HCT116 (cell line): ENCODE measurements around the gene MOK. TPM values are rescaled to one million over a fixed set of nuclear protein-coding genes. Genes with fewer than 3 reads are reported as not detected.

Experiments used
- ATAC-seq: fragments of 200-7000 bp; cut with Tn5 transposase; 2 replicates; pipeline ENCODE4 v1.9.1; 2020; ENCODE audit warnings: mild to moderate bottlenecking, moderate library complexity
- BruUV-seq: library from RNA; stranded (reverse); fragments of 400-500 nt; replicated peaks from 2 replicates; lab custom pipeline; 2021; lab: Mats Ljungman, UMichigan
- CTCF ChIA-PET: fragments of 300-600 bp; sonication (Branson Sonifier 250); formaldehyde crosslinking; loops from one replicate; lab custom pipeline; 2021; ENCODE audit warnings: antibody characterized with exemption; lab: Charles Lee
- POLR2A ChIA-PET: fragments of 300-600, 350-600 bp; sonication (Branson Sonifier 250); formaldehyde crosslinking; loops from one replicate; lab custom pipeline; 2021; ENCODE audit warnings: antibody characterized with exemption; lab: Charles Lee
- RAD21 ChIA-PET, 2 experiments: fragments of 300-600 bp; sonication (Branson Sonifier 250); formaldehyde crosslinking; loops; one replicate each; lab custom pipeline; 2023; ENCODE audit warnings: low total read pairs in 2 of 2; ENCODE audit not compliant: uncharacterized antibody in 2 of 2, unreplicated experiment in 2 of 2, low non-redundant PET in 1 of 2; lab: Charles Lee
- DNase-seq: peaks from one replicate; pipeline ENCODE4 v3.0.0-alpha.2; 2010; ENCODE audit warnings: low read depth, low spot score
- H2AFZ ChIP-seq: fragments of 200-600 bp; shearing (Covaris generic), sonication (generic); 2 replicates; pipeline ENCODE4 v1.6.1; 2017; ENCODE audit warnings: low read depth, mixed run types, mixed read lengths, antibody characterized with exemption, low read length; ENCODE audit not compliant: poor library complexity, severe bottlenecking
- H3K27ac ChIP-seq: 2 replicates; pipeline ENCODE4 v1.5.1; 2012; ENCODE audit warnings: low read depth, low read length
- H3K27me3 ChIP-seq: fragments of 200-600 bp; sonication (generic); 2 replicates; pipeline ENCODE4 v1.6.1; 2016; ENCODE audit warnings: mixed run types, low read length, mixed read lengths; ENCODE audit not compliant: insufficient read depth
- H3K36me3 ChIP-seq, 2 experiments: fragments of 200-500 bp in 1 of 2; fragments of 200-600 bp in 1 of 2; sonication (Bioruptor generic) in 1 of 2; sonication (generic) in 1 of 2; 2 replicates each; pipeline versions ENCODE4 v1.5.1 to v1.6.1; 2014 to 2016; ENCODE audit warnings: low read length in 2 of 2, inconsistent platforms in 1 of 2, mixed read lengths in 1 of 2, mixed run types in 1 of 2; ENCODE audit not compliant: insufficient read depth in 2 of 2, control insufficient read depth in 1 of 2
- H3K4me1 ChIP-seq, 2 experiments: fragments of 200-600 bp in 1 of 2; sonication (generic) in 1 of 2; 2 replicates each; pipeline versions ENCODE4 v1.5.1 to v1.6.1; 2012 to 2017; ENCODE audit warnings: low read length in 2 of 2, inconsistent platforms in 1 of 2, mild to moderate bottlenecking in 1 of 2, mixed read lengths in 1 of 2, mixed run types in 1 of 2, moderate library complexity in 1 of 2; ENCODE audit not compliant: insufficient read depth in 2 of 2, control insufficient read depth in 1 of 2
- H3K4me2 ChIP-seq: fragments of 200-600 bp; sonication (generic); 2 replicates; pipeline ENCODE4 v1.6.1; 2017; ENCODE audit warnings: mixed run types, low read length, mixed read lengths
- H3K4me3 ChIP-seq, 2 experiments: fragments of 200-600 bp in 1 of 2; sonication (generic) in 1 of 2; replicated peaks in 1 of 2; 2 replicates each; pipeline ENCODE4 v1.5.1; 2011 to 2016; ENCODE audit warnings: low read length in 2 of 2, control low read depth in 1 of 2, low read depth in 1 of 2, mild to moderate bottlenecking in 1 of 2, mixed read lengths in 1 of 2, mixed run types in 1 of 2
- H3K79me2 ChIP-seq: fragments of 200-600 bp; sonication (generic); 2 replicates; pipeline ENCODE4 v1.6.1; 2017; ENCODE audit warnings: mild to moderate bottlenecking, mixed run types, low read length, moderate library complexity, mixed read lengths; ENCODE audit not compliant: insufficient read depth
- H3K9ac ChIP-seq: fragments of 200-600 bp; sonication (generic); 2 replicates; pipeline ENCODE4 v1.6.1; 2016; ENCODE audit warnings: low read length, mixed read lengths
- H3K9me2 ChIP-seq: fragments of 200-600 bp; sonication (generic), shearing (Covaris generic); 2 replicates; pipeline ENCODE4 v1.6.1; 2017; ENCODE audit warnings: mixed run types, mild to moderate bottlenecking, moderate library complexity; ENCODE audit not compliant: insufficient read depth
- H3K9me3 ChIP-seq, 2 experiments: fragments of 200-500 bp in 1 of 2; fragments of 200-600 bp in 1 of 2; sonication (Bioruptor generic) in 1 of 2; sonication (generic) in 1 of 2; 2 replicates each; pipeline ENCODE4 v1.6.1; 2014 to 2017; ENCODE audit warnings: low read length in 2 of 2, mixed read lengths in 2 of 2, inconsistent platforms in 1 of 2, low read depth in 1 of 2, mild to moderate bottlenecking in 1 of 2, mixed run types in 1 of 2, moderate library complexity in 1 of 2; ENCODE audit not compliant: control insufficient read depth in 1 of 2, insufficient read depth in 1 of 2
- H4K20me1 ChIP-seq: fragments of 200-600 bp; sonication (generic), shearing (Covaris generic); 2 replicates; pipeline ENCODE4 v1.6.1; 2017; ENCODE audit warnings: mixed run types, mild to moderate bottlenecking, moderate library complexity; ENCODE audit not compliant: insufficient read depth
- FOSL1 ChIP-seq: IDR thresholded peaks from 2 replicates; pipeline ENCODE4 v1.6.1; 2012; ENCODE audit warnings: low read depth
- RAD21 ChIP-seq: IDR thresholded peaks from 2 replicates; pipeline ENCODE4 v1.6.1; 2012; ENCODE audit warnings: low read depth, mild to moderate bottlenecking
- ZFX ChIP-seq: fragments of 450-650 bp; IDR thresholded peaks from 2 replicates; pipeline ENCODE4 v1.6.1; 2017
- intact Hi-C: fragments of 100-400 bp; cut with micrococcal nuclease; formaldehyde crosslinking; loops from 2 replicates; pipeline ENCODE4 v1.10.0; 2022
- total RNA-seq: library from RNA; stranded (reverse); gene quantifications from one replicate; pipeline ENCODE4 v1.2.1, GENCODE V29; 2021; ENCODE audit not compliant: unreplicated experiment
- TF ChIP-seq, protein P1 (sequence below): IDR thresholded peaks from 2 replicates; pipeline ENCODE4 v1.6.1; 2012; ENCODE audit warnings: low read depth
- TF ChIP-seq, protein P2 (sequence below), 3 experiments: fragments of 200-600 bp in 1 of 3; sonication (generic) in 1 of 3; IDR thresholded peaks in 2 of 3; conservative IDR thresholded peaks in 1 of 3; 2 replicates each; pipeline ENCODE4 v1.5.1; 2012 to 2017; ENCODE audit warnings: low read depth in 2 of 3, low read length in 2 of 3, antibody characterized with exemption in 1 of 3, borderline replicate concordance in 1 of 3, control low read depth in 1 of 3, mild to moderate bottlenecking in 1 of 3, mixed read lengths in 1 of 3, mixed run types in 1 of 3, moderate library complexity in 1 of 3; ENCODE audit not compliant: insufficient read depth in 1 of 3
- TF ChIP-seq, protein P3 (sequence below): IDR thresholded peaks from 2 replicates; pipeline ENCODE4 v1.6.1; 2012

Gene MOK
- total RNA-seq, 1 experiment from 2014 or later: 9.4 TPM

DNA sequence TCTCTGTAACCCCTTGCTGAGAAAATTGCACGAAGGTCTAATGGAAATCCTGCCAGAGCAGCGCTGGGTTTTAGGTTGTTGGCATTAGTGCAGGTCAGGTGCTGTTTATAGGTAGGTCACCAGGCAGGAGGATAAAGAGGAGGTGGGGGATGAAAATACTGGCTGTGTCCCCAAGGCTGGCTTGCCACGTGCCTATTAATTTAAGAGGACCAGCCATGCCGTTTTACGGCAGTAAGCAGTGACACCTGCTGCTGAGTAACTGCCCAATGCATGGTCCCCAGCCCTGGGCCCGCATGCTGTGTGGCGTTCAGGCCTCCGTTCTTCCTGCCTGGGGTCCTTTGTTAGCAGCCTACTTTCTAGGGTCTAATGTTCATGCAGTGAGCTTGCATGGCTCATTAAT, 98.0 kb downstream of the MOK start:
- TF ChIP-seq, protein P1, sequence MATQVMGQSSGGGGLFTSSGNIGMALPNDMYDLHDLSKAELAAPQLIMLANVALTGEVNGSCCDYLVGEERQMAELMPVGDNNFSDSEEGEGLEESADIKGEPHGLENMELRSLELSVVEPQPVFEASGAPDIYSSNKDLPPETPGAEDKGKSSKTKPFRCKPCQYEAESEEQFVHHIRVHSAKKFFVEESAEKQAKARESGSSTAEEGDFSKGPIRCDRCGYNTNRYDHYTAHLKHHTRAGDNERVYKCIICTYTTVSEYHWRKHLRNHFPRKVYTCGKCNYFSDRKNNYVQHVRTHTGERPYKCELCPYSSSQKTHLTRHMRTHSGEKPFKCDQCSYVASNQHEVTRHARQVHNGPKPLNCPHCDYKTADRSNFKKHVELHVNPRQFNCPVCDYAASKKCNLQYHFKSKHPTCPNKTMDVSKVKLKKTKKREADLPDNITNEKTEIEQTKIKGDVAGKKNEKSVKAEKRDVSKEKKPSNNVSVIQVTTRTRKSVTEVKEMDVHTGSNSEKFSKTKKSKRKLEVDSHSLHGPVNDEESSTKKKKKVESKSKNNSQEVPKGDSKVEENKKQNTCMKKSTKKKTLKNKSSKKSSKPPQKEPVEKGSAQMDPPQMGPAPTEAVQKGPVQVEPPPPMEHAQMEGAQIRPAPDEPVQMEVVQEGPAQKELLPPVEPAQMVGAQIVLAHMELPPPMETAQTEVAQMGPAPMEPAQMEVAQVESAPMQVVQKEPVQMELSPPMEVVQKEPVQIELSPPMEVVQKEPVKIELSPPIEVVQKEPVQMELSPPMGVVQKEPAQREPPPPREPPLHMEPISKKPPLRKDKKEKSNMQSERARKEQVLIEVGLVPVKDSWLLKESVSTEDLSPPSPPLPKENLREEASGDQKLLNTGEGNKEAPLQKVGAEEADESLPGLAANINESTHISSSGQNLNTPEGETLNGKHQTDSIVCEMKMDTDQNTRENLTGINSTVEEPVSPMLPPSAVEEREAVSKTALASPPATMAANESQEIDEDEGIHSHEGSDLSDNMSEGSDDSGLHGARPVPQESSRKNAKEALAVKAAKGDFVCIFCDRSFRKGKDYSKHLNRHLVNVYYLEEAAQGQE: no peak
- TF ChIP-seq, protein P2, sequence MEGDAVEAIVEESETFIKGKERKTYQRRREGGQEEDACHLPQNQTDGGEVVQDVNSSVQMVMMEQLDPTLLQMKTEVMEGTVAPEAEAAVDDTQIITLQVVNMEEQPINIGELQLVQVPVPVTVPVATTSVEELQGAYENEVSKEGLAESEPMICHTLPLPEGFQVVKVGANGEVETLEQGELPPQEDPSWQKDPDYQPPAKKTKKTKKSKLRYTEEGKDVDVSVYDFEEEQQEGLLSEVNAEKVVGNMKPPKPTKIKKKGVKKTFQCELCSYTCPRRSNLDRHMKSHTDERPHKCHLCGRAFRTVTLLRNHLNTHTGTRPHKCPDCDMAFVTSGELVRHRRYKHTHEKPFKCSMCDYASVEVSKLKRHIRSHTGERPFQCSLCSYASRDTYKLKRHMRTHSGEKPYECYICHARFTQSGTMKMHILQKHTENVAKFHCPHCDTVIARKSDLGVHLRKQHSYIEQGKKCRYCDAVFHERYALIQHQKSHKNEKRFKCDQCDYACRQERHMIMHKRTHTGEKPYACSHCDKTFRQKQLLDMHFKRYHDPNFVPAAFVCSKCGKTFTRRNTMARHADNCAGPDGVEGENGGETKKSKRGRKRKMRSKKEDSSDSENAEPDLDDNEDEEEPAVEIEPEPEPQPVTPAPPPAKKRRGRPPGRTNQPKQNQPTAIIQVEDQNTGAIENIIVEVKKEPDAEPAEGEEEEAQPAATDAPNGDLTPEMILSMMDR (IDR thresholded peaks at IDR 0.05 in 2 of 3, conservative IDR thresholded peaks at IDR 0.05 in 1 of 3; ENCODE audit: borderline replicate concordance in 1 of 3, insufficient read depth in 1 of 3, low read depth in 2 of 3, low read length in 2 of 3): no peak
- no peak for TF ChIP-seq FOSL1
- TF ChIP-seq, protein P3, sequence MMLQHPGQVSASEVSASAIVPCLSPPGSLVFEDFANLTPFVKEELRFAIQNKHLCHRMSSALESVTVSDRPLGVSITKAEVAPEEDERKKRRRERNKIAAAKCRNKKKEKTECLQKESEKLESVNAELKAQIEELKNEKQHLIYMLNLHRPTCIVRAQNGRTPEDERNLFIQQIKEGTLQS: no peak
- no peak for TF ChIP-seq RAD21
- no peak for TF ChIP-seq ZFX
- TF ChIP-seq, all 23 proteins: peak for 0
- H3K4me3 ChIP-seq: no peak overlapping the region
- no TSS peak for BruUV-seq
- no peak overlapping the region for H3K4me2 ChIP-seq
- no peaks in the 10 kb centered on the region for H3K27me3 ChIP-seq
- no peaks in the 10 kb centered on the region for H3K9me3 ChIP-seq
- no peak overlapping the region for H3K27ac ChIP-seq
- peaks cover 2 to 3% of the 10 kb centered on the region in 2 experiments; a peak in 2 of 4 replicates for H3K36me3 ChIP-seq
- H2AFZ ChIP-seq: no peak overlapping the region
- no peaks in the 10 kb centered on the region for H3K9me2 ChIP-seq
- no peak overlapping the region for H3K9ac ChIP-seq
- no peak for DNase-seq
- ATAC-seq: no peak
- RAD21 ChIA-PET: no interaction called here
- CTCF ChIA-PET: no interaction called here
- intact Hi-C loops: no loop called here
- H4K20me1 ChIP-seq: no peaks in the 10 kb centered on the region
- H3K79me2 ChIP-seq: peaks cover 24% of the 10 kb centered on the region
- POLR2A ChIA-PET: no interaction called here
- H3K4me1 ChIP-seq: no peaks in the 10 kb centered on the region
